HUES48 (cell line): ENCODE data around the gene RBM43.

Source experiments
- H3K27ac ChIP-seq: one replicate; pipeline ENCODE4 v1.7.0; 2013; ENCODE audit warnings: low read depth, low read length, inconsistent platforms
- H3K27me3 ChIP-seq: 2 replicates; pipeline ENCODE4 v1.6.1; 2013; ENCODE audit warnings: mild to moderate bottlenecking, low read length; ENCODE audit not compliant: control insufficient read depth, insufficient read depth
- H3K36me3 ChIP-seq: 2 replicates; pipeline ENCODE4 v1.6.1; 2013; ENCODE audit warnings: low read length; ENCODE audit not compliant: control insufficient read depth, insufficient read depth
- H3K4me1 ChIP-seq: 2 replicates; pipeline ENCODE4 v1.6.1; 2013; ENCODE audit warnings: mild to moderate bottlenecking, low read length; ENCODE audit not compliant: control insufficient read depth, insufficient read depth
- H3K4me3 ChIP-seq: 2 replicates; pipeline ENCODE4 v1.5.1; 2013; ENCODE audit warnings: mild to moderate bottlenecking, low read depth, low read length
- H3K9ac ChIP-seq: 2 replicates; pipeline ENCODE4 v1.6.1; 2013; ENCODE audit warnings: mild to moderate bottlenecking, low read depth, low read length, moderate library complexity
- H3K9me3 ChIP-seq: 2 replicates; pipeline ENCODE4 v1.6.1; 2013; ENCODE audit warnings: low read length; ENCODE audit not compliant: control insufficient read depth, insufficient read depth

Gene RBM43

GRCh38 chr2:151217343-151217742, 44.3 kb downstream of the RBM43 start:
- no peak overlapping the region for H3K9ac ChIP-seq
- no peak overlapping the region for H3K4me3 ChIP-seq
- H3K4me1 ChIP-seq, result peaks cover 4% of the 10 kb centered on the region; the same call in 1 of the 2 replicates
- no peaks in the 10 kb centered on the region for H3K9me3 ChIP-seq
- H3K36me3 ChIP-seq, result no peaks in the 10 kb centered on the region
- no peaks in the 10 kb centered on the region for H3K27me3 ChIP-seq
- H3K27ac ChIP-seq, result no peak overlapping the region

- Histone ChIP-seq H3K36me3 (no peaks in the 10 kb centered on the region), H3K9ac (no peak overlapping the region), H3K27ac (no peak overlapping the region), H3K27me3 (no peaks in the 10 kb centered on the region), H3K4me3 (no peak overlapping the region), H3K9me3 (no peaks in the 10 kb centered on the region), H3K4me1 (0 out of 2 replicates have a peak, but pooled peaks cover 3% of the 10 kb centered on the region)
Observed at GRCh38 chr2:151207100-151207499, 54.6 kb downstream of the RBM43 start.

- H3K4me3 ChIP-seq, result no peak overlapping the region
- H3K9me3 ChIP-seq, result no peaks in the 10 kb centered on the region
- H3K27ac ChIP-seq, result no peak overlapping the region
- no peak overlapping the region for H3K9ac ChIP-seq
- H3K36me3 ChIP-seq, result no peaks in the 10 kb centered on the region
- no peaks in the 10 kb centered on the region for H3K27me3 ChIP-seq
- 0 out of 2 replicates have a peak, but pooled peaks cover 3% of the 10 kb centered on the region for H3K4me1 ChIP-seq
Observed at GRCh38 chr2:151206446-151206968, 55.2 kb downstream of the RBM43 start.

GRCh38 chr2:151205571-151205970, 56.1 kb downstream of the RBM43 start:
- Histone ChIP-seq H3K4me1 (0 out of 2 replicates have a peak, but pooled peaks cover 3% of the 10 kb centered on the region), H3K9me3 (no peaks in the 10 kb centered on the region), H3K4me3 (no peak overlapping the region), H3K9ac (no peak overlapping the region), H3K27ac (no peak overlapping the region), H3K36me3 (no peaks in the 10 kb centered on the region), H3K27me3 (no peaks in the 10 kb centered on the region)

GRCh38 chr2:151204756-151205155, 56.9 kb downstream of the RBM43 start:
- H3K27ac ChIP-seq, result no peak overlapping the region
- no peaks in the 10 kb centered on the region for H3K9me3 ChIP-seq
- H3K4me3 ChIP-seq, result no peak overlapping the region
- H3K9ac ChIP-seq, result no peak overlapping the region
- no peaks in the 10 kb centered on the region for H3K36me3 ChIP-seq
- H3K4me1 ChIP-seq, result 0 out of 2 replicates have a peak, but pooled peaks cover 3% of the 10 kb centered on the region
- no peaks in the 10 kb centered on the region for H3K27me3 ChIP-seq

GRCh38 chr2:151200844-151201243, 60.8 kb downstream of the RBM43 start:
- Histone ChIP-seq H3K36me3 (no peaks in the 10 kb centered on the region), H3K27me3 (no peaks in the 10 kb centered on the region), H3K4me1 (0 out of 2 replicates have a peak, but pooled peaks cover 3% of the 10 kb centered on the region), H3K9ac (no peak overlapping the region), H3K4me3 (no peak overlapping the region), H3K9me3 (no peaks in the 10 kb centered on the region), H3K27ac (no peak overlapping the region)

GRCh38 chr2:151200277-151200676, 61.4 kb downstream of the RBM43 start:
- Histone ChIP-seq H3K27me3 (no peaks in the 10 kb centered on the region), H3K4me3 (no peak overlapping the region)

GRCh38 chr2:151198645-151199044, 63.0 kb downstream of the RBM43 start:
- H3K9me3 ChIP-seq, result no peaks in the 10 kb centered on the region
- H3K27me3 ChIP-seq, result no peaks in the 10 kb centered on the region
- H3K36me3 ChIP-seq, result no peaks in the 10 kb centered on the region
- no peak overlapping the region for H3K27ac ChIP-seq
- H3K9ac ChIP-seq, result no peak overlapping the region
- H3K4me3 ChIP-seq, result no peak overlapping the region
- no peaks in the 10 kb centered on the region for H3K4me1 ChIP-seq

More at GRCh38 chr2:151200277-151200676, 61.4 kb downstream of the RBM43 start:
- Histone ChIP-seq H3K9me3 (no peaks in the 10 kb centered on the region), H3K36me3 (no peaks in the 10 kb centered on the region), H3K4me1 (0 out of 2 replicates have a peak, but pooled peaks cover 3% of the 10 kb centered on the region), H3K27ac (no peak overlapping the region), H3K9ac (no peak overlapping the region)
